Measurements from ENCODE around the gene EMX2. TPM values are rescaled to one million over a fixed set of nuclear protein-coding genes. Genes with fewer than 3 reads are reported as not detected.

EMX2 gene
- total RNA-seq, 1 donor from 2014 or later = 22.7 TPM

GRCh38 chr10:117541909-117542705, 439 bp upstream of the EMX2 start:
- no peaks in the 10 kb centered on the region for H3K36me3 ChIP-seq
- H3K4me3 Mint-ChIP-seq = peak overlapping the region; percentile 95
- peak; percentile 96 for DNase-seq (ENCODE audit: low spot score)
- peak overlapping the region; percentile 90 for H3K27ac Mint-ChIP-seq
- peaks cover 98% of the 10 kb centered on the region for H3K27me3 ChIP-seq
- H2AFZ ChIP-seq (replicated peaks) = peak overlapping the region; percentile 86
- H3K4me1 Mint-ChIP-seq = peaks cover 33% of the 10 kb centered on the region
- H3F3A ChIP-seq (ENCODE audit: low read depth) = peaks cover 34% of the 10 kb centered on the region
- peak overlapping the region; percentile 48 for H3K9ac ChIP-seq
- H3K9me3 Mint-ChIP-seq = no peaks in the 10 kb centered on the region
- H3K9me3 ChIP-seq (ENCODE audit: low read depth) = no peaks in the 10 kb centered on the region
- H3K36me3 Mint-ChIP-seq = peaks cover 9% of the 10 kb centered on the region
- peaks cover 41% of the 10 kb centered on the region for H3K4me1 ChIP-seq
- H3K4me3 ChIP-seq = peak overlapping the region; percentile 83
- no peak overlapping the region for H3K27ac ChIP-seq
- peaks cover 71% of the 10 kb centered on the region for H4K20me1 ChIP-seq (ENCODE audit: low read depth)
- peaks cover 70% of the 10 kb centered on the region for H3K27me3 Mint-ChIP-seq (ENCODE audit: insufficient read depth, low read depth)
- peak overlapping the region; percentile 95 for H3K4me2 ChIP-seq
- TF ChIP-seq EZH2phosphoT487 (IDR thresholded peaks at IDR 0.05) (peak; percentile 37), CTCF (IDR thresholded peaks at IDR 0.05) (no peak), EZH2 (IDR thresholded peaks at IDR 0.05) (peak; percentile 82)
- H3K79me2 ChIP-seq (ENCODE audit: low read depth) = peaks cover 80% of the 10 kb centered on the region

GRCh38 chr10:117543225-117544003, 868 bp downstream of the EMX2 start:
- H3K36me3 ChIP-seq = no peaks in the 10 kb centered on the region
- no peak overlapping the region for H3K27ac ChIP-seq
- peaks cover 86% of the 10 kb centered on the region for H3K79me2 ChIP-seq (ENCODE audit: low read depth)
- H3K27me3 Mint-ChIP-seq (ENCODE audit: insufficient read depth, low read depth) = peaks cover 81% of the 10 kb centered on the region
- H4K20me1 ChIP-seq (ENCODE audit: low read depth) = peaks cover 72% of the 10 kb centered on the region
- H3K4me3 ChIP-seq = peak overlapping the region; percentile 83
- peak overlapping the region; percentile 96 for H3K4me3 Mint-ChIP-seq
- peak overlapping the region; percentile 95 for H3K4me2 ChIP-seq
- peaks cover 98% of the 10 kb centered on the region for H3K27me3 ChIP-seq
- H2AFZ ChIP-seq (replicated peaks) = peak overlapping the region; percentile 39
- H3K9ac ChIP-seq = peak overlapping the region; percentile 47
- peaks cover 43% of the 10 kb centered on the region for H3K4me1 Mint-ChIP-seq
- H3K27ac Mint-ChIP-seq = no peak overlapping the region
- no peak for TF ChIP-seq EZH2phosphoT487 (IDR thresholded peaks at IDR 0.05)
- TF ChIP-seq CTCF (IDR thresholded peaks at IDR 0.05) = peak; percentile 47
- TF ChIP-seq EZH2 (IDR thresholded peaks at IDR 0.05) = no peak
- H3K9me3 Mint-ChIP-seq = no peaks in the 10 kb centered on the region
- H3K4me1 ChIP-seq = peaks cover 46% of the 10 kb centered on the region
- DNase-seq (ENCODE audit: low spot score) = peak; percentile 86
- H3K36me3 Mint-ChIP-seq = peaks cover 15% of the 10 kb centered on the region
- H3F3A ChIP-seq (ENCODE audit: low read depth) = peaks cover 40% of the 10 kb centered on the region
- H3K9me3 ChIP-seq (ENCODE audit: low read depth) = no peaks in the 10 kb centered on the region

GRCh38 chr10:117544004-117544701, 1.6 kb downstream of the EMX2 start:
- Histone ChIP-seq H3F3A (ENCODE audit: low read depth) (peaks cover 48% of the 10 kb centered on the region), H3K27me3 (peaks cover 98% of the 10 kb centered on the region), H3K4me3 (peak overlapping the region; percentile 83), H3K36me3 (no peaks in the 10 kb centered on the region), H3K9me3 (ENCODE audit: low read depth) (no peaks in the 10 kb centered on the region), H3K27ac (no peak overlapping the region), H3K4me2 (peak overlapping the region; percentile 95), H4K20me1 (ENCODE audit: low read depth) (peaks cover 71% of the 10 kb centered on the region), H3K9ac (peak overlapping the region; percentile 47), H3K4me1 (peaks cover 54% of the 10 kb centered on the region), H3K79me2 (ENCODE audit: low read depth) (peaks cover 87% of the 10 kb centered on the region), H2AFZ (replicated peaks) (peak overlapping the region; percentile 39)
- H3K27me3 Mint-ChIP-seq (ENCODE audit: insufficient read depth, low read depth) = peaks cover 80% of the 10 kb centered on the region
- peaks cover 15% of the 10 kb centered on the region for H3K36me3 Mint-ChIP-seq
- DNase-seq (ENCODE audit: low spot score) = peak; percentile 73
- peak overlapping the region; percentile 96 for H3K4me3 Mint-ChIP-seq
- H3K4me1 Mint-ChIP-seq = peaks cover 44% of the 10 kb centered on the region
- TF ChIP-seq EZH2 (IDR thresholded peaks at IDR 0.05) (no peak), CTCF (IDR thresholded peaks at IDR 0.05) (peak; percentile 12)
- no peaks in the 10 kb centered on the region for H3K9me3 Mint-ChIP-seq
- peak overlapping the region; percentile 98 for H3K27ac Mint-ChIP-seq

Measured in neural progenitor cell (in vitro differentiated cells).